Type B pancreatic cell (in vitro differentiated cells): ENCODE measurements around the gene TNS3. TPM values are rescaled to one million over a fixed set of nuclear protein-coding genes. Genes with fewer than 3 reads are reported as not detected.

Experiments used
- DNase-seq: peaks from one replicate; pipeline ENCODE4 v3.0.0; 2021; ENCODE audit warnings: mixed read lengths; ENCODE audit not compliant: unreplicated experiment; ENCODE audit errors: extremely low spot score
- H3K27ac Mint-ChIP-seq: 2 replicates; pipeline ENCODE4 v1.8.0; 2021; ENCODE audit warnings: mild to moderate bottlenecking, mixed read lengths
- H3K27me3 Mint-ChIP-seq: 2 replicates; pipeline ENCODE4 v1.8.0; 2021; ENCODE audit warnings: mixed read lengths
- H3K36me3 Mint-ChIP-seq: 2 replicates; pipeline ENCODE4 v1.8.0; 2021; ENCODE audit warnings: mixed read lengths
- H3K4me1 Mint-ChIP-seq: one replicate; pipeline ENCODE4 v1.8.0; 2021; ENCODE audit warnings: mixed read lengths; ENCODE audit not compliant: unreplicated experiment
- H3K4me3 Mint-ChIP-seq: 2 replicates; pipeline ENCODE4 v1.8.0; 2021; ENCODE audit warnings: mild to moderate bottlenecking, mixed read lengths
- H3K9me3 Mint-ChIP-seq: 2 replicates; pipeline ENCODE4 v1.8.0; 2021; ENCODE audit warnings: mixed read lengths
- CTCF ChIP-seq: fragments of 200-600 bp; sonication (generic); conservative IDR thresholded peaks from 2 replicates; pipeline ENCODE4 v1.5.0; 2021; ENCODE audit warnings: antibody characterized with exemption, mild to moderate bottlenecking
- total RNA-seq: library from RNA; stranded (reverse); gene quantifications from 2 replicates; pipeline ENCODE4 v1.2.1, GENCODE V29; 2021; ENCODE audit warnings: low replicate concordance

Gene TNS3
- total RNA-seq, 1 donor from 2014 or later = 138 TPM

- Mint-ChIP-seq H3K27me3 (peaks cover 3% of the 10 kb centered on the region), H3K36me3 (no peaks in the 10 kb centered on the region), H3K9me3 (no peaks in the 10 kb centered on the region), H3K4me1 (peaks cover 44% of the 10 kb centered on the region), H3K27ac (peak overlapping the region; percentile 89), H3K4me3 (peak overlapping the region; percentile 70)
- TF ChIP-seq CTCF = no peak
- no peak for DNase-seq
Measured at GRCh38 chr7:47622946-47623640, 41.2 kb upstream of the TNS3 start.

- Mint-ChIP-seq H3K27ac (peak overlapping the region; percentile 89), H3K36me3 (no peaks in the 10 kb centered on the region), H3K9me3 (no peaks in the 10 kb centered on the region), H3K4me3 (peak overlapping the region; percentile 70), H3K27me3 (peaks cover 3% of the 10 kb centered on the region), H3K4me1 (peaks cover 41% of the 10 kb centered on the region)
- no peak for TF ChIP-seq CTCF
- no peak for DNase-seq
Measured at GRCh38 chr7:47622586-47622945, 40.7 kb upstream of the TNS3 start.

- H3K27me3 Mint-ChIP-seq = peaks cover 3% of the 10 kb centered on the region
- peak overlapping the region; percentile 54 for H3K27ac Mint-ChIP-seq
- H3K4me1 Mint-ChIP-seq = peaks cover 36% of the 10 kb centered on the region
- TF ChIP-seq CTCF = no peak
- H3K9me3 Mint-ChIP-seq = no peaks in the 10 kb centered on the region
- no peak for DNase-seq
- H3K36me3 Mint-ChIP-seq = no peaks in the 10 kb centered on the region
- peak overlapping the region; percentile 33 for H3K4me3 Mint-ChIP-seq
Measured at GRCh38 chr7:47621979-47622561, 40.2 kb upstream of the TNS3 start.

DNA sequence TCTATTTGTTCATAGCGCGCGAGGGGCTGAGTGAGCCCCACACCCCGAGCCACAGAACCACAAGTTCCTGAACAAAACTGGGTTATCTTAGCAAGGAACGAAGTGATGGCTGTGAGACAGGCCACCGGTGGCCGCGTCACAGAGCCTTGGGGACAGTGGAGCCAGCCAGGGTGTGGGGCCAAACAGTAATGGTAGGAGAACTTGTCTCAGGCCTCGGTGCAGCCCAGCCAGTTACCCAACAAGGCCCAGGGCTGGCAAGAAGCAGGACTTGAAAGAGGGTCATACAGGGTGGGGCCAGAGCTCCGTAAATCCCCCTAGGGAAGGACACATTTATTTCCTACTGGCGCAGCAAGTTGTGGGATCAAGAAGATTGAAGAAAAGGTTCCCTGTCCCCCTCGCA lies 39.4 kb upstream of the TNS3 start:
- no peak for DNase-seq
- Mint-ChIP-seq H3K4me3 (no peak overlapping the region), H3K9me3 (no peaks in the 10 kb centered on the region), H3K27me3 (peaks cover 3% of the 10 kb centered on the region), H3K27ac (no peak overlapping the region), H3K4me1 (peaks cover 34% of the 10 kb centered on the region), H3K36me3 (no peaks in the 10 kb centered on the region)
- no peak for TF ChIP-seq CTCF

- no peak for TF ChIP-seq CTCF
- no peaks in the 10 kb centered on the region for H3K9me3 Mint-ChIP-seq
Measured at GRCh38 chr7:47619806-47620205, 37.9 kb upstream of the TNS3 start.

More at GRCh38 chr7:47619806-47620205, 37.9 kb upstream of the TNS3 start:
- Mint-ChIP-seq H3K36me3 (no peaks in the 10 kb centered on the region), H3K27me3 (peaks cover 3% of the 10 kb centered on the region), H3K4me3 (no peak overlapping the region), H3K4me1 (peaks cover 23% of the 10 kb centered on the region), H3K27ac (no peak overlapping the region)
- no peak for DNase-seq
